WERI-Rb-1 (cell line): ENCODE measurements around the gene ZNF496.

Experiments
- DNase-seq: peaks from one replicate; pipeline ENCODE4 v3.0.0-alpha.2; 2020
- H3K27ac ChIP-seq: fragments of 250-450 bp; sonication (Bioruptor Pico); 2 replicates; pipeline ENCODE4 v1.5.1; 2020; ENCODE audit warnings: mild to moderate bottlenecking, moderate library complexity
- H3K27me3 ChIP-seq: fragments of 250-450 bp; sonication (Bioruptor Pico); 2 replicates; pipeline ENCODE4 v1.5.1; 2021; ENCODE audit warnings: mild to moderate bottlenecking, low read depth, moderate library complexity; ENCODE audit not compliant: insufficient read depth, severe bottlenecking
- H3K36me3 ChIP-seq: fragments of 250-450 bp; sonication (Bioruptor Pico); 2 replicates; pipeline ENCODE4 v1.5.1; 2020; ENCODE audit warnings: mild to moderate bottlenecking, moderate library complexity
- H3K4me3 ChIP-seq: 2 replicates; pipeline ENCODE4 v1.5.1; 2011; ENCODE audit warnings: low read depth, mild to moderate bottlenecking, control low read depth, low read length
- H3K9me3 ChIP-seq: fragments of 250-450 bp; sonication (Bioruptor Pico); 2 replicates; pipeline ENCODE4 v1.5.1; 2021; ENCODE audit warnings: mild to moderate bottlenecking, moderate library complexity; ENCODE audit not compliant: severe bottlenecking
- CTCF ChIP-seq: IDR thresholded peaks from 2 replicates; pipeline ENCODE4 v1.5.1; 2011; ENCODE audit warnings: low read depth, mild to moderate bottlenecking, control low read depth, inconsistent platforms, low read length

The ZNF496 gene

GRCh38 chr1:247322849-247323586 lies 8.6 kb downstream of the ZNF496 start:
- Histone ChIP-seq H3K27ac (no peak overlapping the region), H3K36me3 (peaks cover 91% of the 10 kb centered on the region), H3K4me3 (no peak overlapping the region), H3K27me3 (no peaks in the 10 kb centered on the region), H3K9me3 (no peaks in the 10 kb centered on the region)
- TF ChIP-seq CTCF = no peak
- no peak for DNase-seq

- no peak for DNase-seq
- H3K9me3 ChIP-seq = no peaks in the 10 kb centered on the region
- TF ChIP-seq CTCF = no peak
- H3K36me3 ChIP-seq = peaks cover 85% of the 10 kb centered on the region
- no peak overlapping the region for H3K4me3 ChIP-seq
- no peak overlapping the region for H3K27ac ChIP-seq
- no peaks in the 10 kb centered on the region for H3K27me3 ChIP-seq
These were observed 9.2 kb downstream of the ZNF496 start for GRCh38 chr1:247322442-247322841.

- TF ChIP-seq CTCF = no peak
- DNase-seq = no peak
- Histone ChIP-seq H3K27ac (no peak overlapping the region), H3K4me3 (no peak overlapping the region), H3K36me3 (peaks cover 64% of the 10 kb centered on the region), H3K27me3 (no peaks in the 10 kb centered on the region), H3K9me3 (no peaks in the 10 kb centered on the region)
These were observed 14.0 kb downstream of the ZNF496 start for GRCh38 chr1:247317702-247318101.

DNA sequence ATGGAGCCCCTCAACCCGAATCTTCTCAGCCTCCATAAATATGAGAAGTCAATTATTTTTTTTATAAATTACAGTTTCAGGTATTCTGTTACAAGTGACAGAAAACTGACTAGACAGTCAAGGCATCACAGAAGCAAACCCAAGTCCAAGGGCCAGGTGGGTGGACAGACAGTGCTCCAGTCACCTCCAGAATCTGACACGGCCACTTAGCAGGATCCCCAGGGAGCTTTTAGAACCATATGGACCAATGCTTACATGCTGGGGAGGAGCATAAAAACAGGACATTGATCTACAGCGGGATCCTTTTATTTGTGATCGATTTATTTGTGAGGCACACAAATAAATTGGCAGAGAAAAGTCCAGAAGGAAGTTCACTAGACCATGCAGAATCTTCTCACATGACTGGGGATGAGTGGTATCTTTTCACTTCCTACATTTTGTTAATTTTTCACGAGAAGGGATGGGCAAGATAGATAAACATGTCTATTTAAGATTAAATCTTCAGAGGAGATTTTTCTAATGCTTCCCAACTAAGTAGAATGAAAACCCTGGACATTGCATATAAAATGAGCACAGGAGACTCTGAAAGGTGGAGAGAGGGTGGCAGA lies 15.0 kb downstream of the ZNF496 start:
- Histone ChIP-seq H3K27me3 (no peaks in the 10 kb centered on the region), H3K27ac (no peak overlapping the region)
- no peak for TF ChIP-seq CTCF

DNA sequence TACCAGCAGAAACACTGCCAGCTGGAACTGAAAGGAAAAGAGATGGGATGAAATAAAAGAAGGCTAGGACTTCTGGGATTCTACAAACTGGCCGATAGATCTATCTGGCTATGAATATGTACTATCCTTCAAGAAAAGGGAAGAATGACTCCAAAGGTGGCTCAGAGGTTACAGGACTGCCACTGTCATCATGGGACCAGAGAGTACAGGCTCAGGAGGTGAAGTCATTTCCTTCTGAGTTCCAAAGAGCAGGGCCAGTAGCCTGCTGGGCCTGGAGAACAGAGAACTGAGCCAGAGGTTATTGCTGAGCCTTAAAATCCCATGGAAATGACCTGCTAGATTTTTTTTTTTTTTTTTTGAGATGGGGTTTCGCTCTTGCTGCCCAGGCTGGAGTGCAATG lies 27.6 kb downstream of the ZNF496 start:
- no peak overlapping the region for H3K4me3 ChIP-seq
- H3K36me3 ChIP-seq = peaks cover 94% of the 10 kb centered on the region
- H3K27me3 ChIP-seq = no peaks in the 10 kb centered on the region
- no peak overlapping the region for H3K27ac ChIP-seq
- DNase-seq = no peak
- TF ChIP-seq CTCF = no peak
- no peaks in the 10 kb centered on the region for H3K9me3 ChIP-seq

More for the DNA sequence above, 15.0 kb downstream of the ZNF496 start:
- H3K4me3 ChIP-seq = no peak overlapping the region
- H3K9me3 ChIP-seq = no peaks in the 10 kb centered on the region
- H3K36me3 ChIP-seq = peaks cover 54% of the 10 kb centered on the region
- no peak for DNase-seq
